ENCODE results near the gene SLC12A8. TPM values are rescaled to one million over a fixed set of nuclear protein-coding genes. Genes with fewer than 3 reads are reported as not detected.
A peak's percentile ranks its signal among the peaks of the same experiment; 100 is the strongest.

SLC12A8 gene
- total RNA-seq, 1 donor from 2014 or later: 7.7 TPM

GRCh38 chr3:125073390-125073905 lies 139.1 kb downstream of the SLC12A8 start:
- ATAC-seq: no peak

DNA sequence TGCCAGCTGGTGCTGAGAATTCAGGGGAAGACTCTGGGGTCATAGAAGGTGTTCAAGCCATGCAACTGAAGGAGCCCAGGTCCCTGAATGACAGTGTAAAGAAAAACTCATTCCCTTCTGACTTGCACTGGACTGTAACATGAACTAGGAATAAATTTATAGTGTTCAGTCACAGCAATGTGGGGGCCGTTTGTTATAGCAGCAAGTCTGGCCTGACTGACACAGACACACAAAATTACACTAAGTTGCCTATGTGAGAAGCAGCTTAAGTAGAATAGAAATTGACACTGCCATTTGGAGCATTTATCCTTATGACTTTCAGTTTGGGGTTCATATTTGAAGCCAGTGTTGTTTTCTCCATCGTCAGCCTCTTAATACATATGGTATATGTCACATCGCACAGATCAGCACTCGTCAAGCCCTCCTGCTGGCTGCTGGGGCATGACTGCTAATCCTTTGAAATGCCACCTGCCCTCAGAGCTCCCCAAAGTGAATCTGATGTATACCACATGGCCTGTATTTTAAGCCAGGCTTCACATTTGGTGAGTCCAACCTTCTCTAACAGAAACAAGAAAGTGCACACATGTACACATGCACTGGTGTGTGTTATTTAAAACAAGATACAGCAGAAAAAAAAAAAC lies 139.7 kb downstream of the SLC12A8 start:
- no peak for ATAC-seq

DNA sequence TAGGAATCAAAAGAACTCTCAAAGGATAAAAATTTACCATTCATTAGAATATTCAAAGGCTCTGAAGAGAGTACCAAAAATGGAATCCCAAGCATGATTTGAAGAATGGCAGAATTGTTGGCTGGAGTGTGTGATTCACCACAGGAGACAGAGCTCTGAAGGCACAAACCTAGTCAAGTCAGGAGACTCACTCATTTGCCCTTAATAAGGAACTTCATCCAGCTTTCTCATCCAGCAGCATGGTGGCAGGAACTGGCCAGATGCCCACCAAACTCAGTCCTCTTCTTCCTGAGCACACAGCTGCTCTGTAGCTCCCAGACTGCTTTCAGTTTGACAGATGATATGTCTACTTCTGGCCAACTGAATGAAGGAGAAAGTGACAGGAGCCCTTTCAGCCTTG lies 140.2 kb downstream of the SLC12A8 start:
- no peak for ATAC-seq

- peak; percentile 68 for ATAC-seq
Observed at GRCh38 chr3:125069968-125070745, 142.4 kb downstream of the SLC12A8 start.

DNA sequence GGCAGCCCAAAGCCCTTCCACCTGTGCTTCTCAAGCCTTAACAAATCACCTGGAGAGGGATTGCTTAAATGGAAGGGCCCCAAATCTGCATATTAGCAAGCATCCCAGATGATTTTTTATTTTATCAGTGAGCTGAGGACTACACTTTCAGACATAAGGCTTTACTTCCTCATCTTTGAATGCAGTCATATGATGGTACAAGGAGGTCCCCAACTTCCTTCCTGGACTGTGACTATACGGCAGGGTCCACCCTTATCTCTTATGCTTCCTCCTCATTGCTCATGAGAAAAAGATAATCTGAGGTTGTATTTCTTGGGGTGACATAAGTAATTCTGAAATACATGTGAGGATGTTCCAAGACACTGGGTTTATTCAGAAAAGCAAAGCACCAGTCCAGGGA lies 143.1 kb downstream of the SLC12A8 start:
- ATAC-seq: no peak

GRCh38 chr3:125068265-125068664 lies 144.3 kb downstream of the SLC12A8 start:
- no peak for ATAC-seq

GRCh38 chr3:125067225-125067624 lies 145.3 kb downstream of the SLC12A8 start:
- no peak for ATAC-seq

- ATAC-seq: peak; percentile 21
Observed at GRCh38 chr3:125062904-125063618, 149.5 kb downstream of the SLC12A8 start.

GRCh38 chr3:125061646-125062045 lies 150.9 kb downstream of the SLC12A8 start:
- no peak for ATAC-seq

DNA sequence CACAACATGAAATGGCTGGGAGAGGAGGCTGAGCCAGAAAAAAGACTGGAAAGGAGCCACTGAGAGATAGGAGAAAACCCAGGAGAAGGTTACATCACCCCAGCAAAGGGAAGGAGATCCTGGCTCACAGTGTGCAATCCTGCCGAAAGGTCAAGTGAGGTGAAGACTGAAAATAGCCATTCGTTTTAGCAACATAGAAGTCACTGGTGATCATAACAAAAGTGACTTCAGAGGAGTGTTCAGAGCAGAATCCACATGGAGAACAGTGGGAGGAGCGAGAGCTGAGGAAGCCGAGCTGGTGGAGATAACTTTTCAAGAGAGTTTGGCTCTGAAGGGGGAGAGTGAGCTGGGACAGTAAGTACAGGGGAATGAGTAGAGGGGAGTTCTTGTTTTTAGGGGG lies 151.4 kb downstream of the SLC12A8 start:
- ATAC-seq: no peak

- no peak for ATAC-seq
Observed at GRCh38 chr3:125059488-125060245, 152.9 kb downstream of the SLC12A8 start.

- no peak for ATAC-seq
Observed at GRCh38 chr3:125058959-125059358, 153.6 kb downstream of the SLC12A8 start.

DNA sequence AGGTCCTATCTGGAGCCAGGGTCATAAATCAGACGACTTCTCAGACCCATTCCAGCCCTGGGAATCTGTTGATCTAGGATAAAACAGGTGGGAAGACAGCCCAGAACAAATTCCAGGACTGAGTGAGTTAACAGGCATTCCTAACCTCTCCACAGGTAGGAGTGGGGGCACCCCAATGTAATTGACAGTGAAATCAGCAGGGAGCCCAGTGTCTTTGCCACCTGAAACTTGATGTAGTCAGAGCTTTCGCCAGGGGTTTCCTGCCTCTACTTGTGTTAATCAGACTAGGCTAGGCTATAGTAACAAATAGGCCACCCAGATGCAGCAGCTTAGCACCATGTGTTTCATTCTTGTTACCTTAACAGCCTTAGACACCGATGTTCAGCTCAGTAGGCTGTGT lies 154.0 kb downstream of the SLC12A8 start:
- no peak for ATAC-seq

- peak; percentile 23 for ATAC-seq
Observed at GRCh38 chr3:125057186-125057850, 155.2 kb downstream of the SLC12A8 start.

DNA sequence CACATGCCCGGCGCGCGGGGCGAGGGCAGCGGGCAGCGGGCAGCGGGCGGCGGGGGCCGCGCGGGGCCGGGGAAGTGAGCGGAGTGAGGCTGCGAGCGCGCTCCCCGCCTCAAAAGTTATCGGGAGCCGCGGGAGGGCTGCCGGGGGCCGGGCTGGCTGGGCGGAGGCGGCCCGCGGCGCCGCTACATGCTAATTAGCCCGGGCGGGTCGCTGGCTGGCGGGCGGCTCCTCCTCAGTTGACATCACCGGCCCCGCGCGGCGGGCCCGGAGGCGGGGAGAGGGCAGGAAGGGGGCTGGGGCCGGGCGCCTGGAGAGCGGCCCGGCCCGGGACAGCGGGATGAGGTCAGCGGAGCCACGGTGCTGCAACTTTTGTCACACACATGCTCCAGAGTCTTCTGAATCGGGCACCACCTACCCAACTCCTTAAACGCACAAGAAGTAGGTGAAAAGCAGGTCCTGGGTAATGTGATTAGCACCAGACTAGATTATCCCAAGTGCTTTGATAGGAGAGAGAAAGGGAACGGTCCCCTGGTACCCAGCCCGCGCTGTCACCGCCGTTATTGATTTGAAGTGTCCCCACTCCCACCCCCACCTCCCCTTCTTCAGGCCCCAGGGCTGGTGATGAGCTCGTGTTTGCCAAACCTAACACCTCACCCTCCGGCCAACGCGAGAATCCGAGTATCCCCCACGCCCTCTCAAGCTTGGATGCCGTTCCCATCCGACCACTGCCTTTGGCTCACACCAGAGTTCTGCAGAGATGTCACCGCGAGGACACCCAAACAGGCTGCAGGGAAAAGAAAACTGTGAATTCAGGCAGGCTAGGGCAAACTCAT lies 156.4 kb downstream of the SLC12A8 start, which contains the start of gene HEG1:
Gene HEG1 (minus strand): TSS at position 85 of the 833 bp plus-strand sequence. CDS start 107 bp downstream, outside the sequence.
- peak; percentile 79 for ATAC-seq

DNA sequence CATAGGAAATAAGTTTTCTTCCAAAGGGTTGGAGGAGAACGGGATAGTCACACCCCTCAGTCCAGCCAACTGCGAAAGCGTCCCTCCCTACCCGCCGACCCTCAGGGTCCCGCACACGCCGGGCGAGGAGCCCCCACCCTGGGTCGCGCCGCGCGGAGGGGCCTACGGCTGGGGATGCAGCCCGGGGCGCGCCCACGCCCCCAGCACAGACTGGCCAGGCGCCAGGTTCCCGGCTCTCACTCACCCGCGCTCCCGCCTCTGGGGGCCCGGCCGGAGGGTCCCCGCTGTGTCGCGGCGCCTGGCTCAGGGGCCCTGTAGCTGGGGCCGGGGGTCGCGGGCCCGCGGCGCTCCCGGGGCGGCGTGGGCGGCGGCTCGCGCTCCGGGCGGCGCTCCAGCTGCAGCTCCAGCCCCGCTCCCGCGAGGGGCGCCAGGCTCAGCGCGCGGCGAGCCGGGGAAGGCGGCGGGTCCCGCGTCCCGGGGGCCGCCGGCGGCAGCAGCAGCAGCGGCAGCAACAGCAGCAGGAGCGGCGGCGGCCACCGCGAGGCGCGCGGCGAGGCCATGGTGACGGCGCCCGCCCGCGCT lies 157.1 kb downstream of the SLC12A8 start:
- ATAC-seq: peak; percentile 24

- no peak for ATAC-seq
Observed at GRCh38 chr3:125054449-125055329, 157.9 kb downstream of the SLC12A8 start.

DNA sequence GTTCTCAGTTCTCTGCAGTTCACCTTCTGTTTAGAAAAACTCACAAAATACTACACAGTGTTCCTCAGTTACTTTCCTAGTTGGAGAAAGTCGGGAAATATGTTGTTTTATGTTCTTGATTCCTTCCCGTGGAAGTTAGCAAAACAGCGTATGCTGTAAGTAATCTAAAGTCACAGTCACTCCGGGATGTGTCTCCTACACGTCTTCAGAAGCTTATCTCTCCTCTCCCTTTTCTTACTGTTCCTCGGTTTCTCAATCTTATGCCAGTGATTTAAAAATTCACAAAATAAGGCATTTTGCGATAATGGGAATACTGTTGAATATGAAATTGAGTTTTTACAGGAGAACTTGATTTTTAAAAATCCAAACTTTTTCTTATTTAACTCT lies 158.5 kb downstream of the SLC12A8 start:
- ATAC-seq: no peak

- no peak for ATAC-seq
Observed at GRCh38 chr3:125053304-125053699, 159.2 kb downstream of the SLC12A8 start.

All from esophagus mucosa (tissue), 1 donor.